Left lung (tissue), 10 donors: ENCODE measurements around the gene TMEM107. TPM values are rescaled to one million over a fixed set of nuclear protein-coding genes. Genes with fewer than 3 reads are reported as not detected.

ENCODE experiments used
- ATAC-seq: fragments of 200-7000 bp; cut with Tn5 transposase; one replicate; pipeline ENCODE4 v1.9.1; 2020; ENCODE audit warnings: moderate library complexity
- DNase-seq, 4 donors: peaks; one replicate each; pipeline ENCODE4 v3.0.0-alpha.2; 2013 to 2020
- H3K27ac ChIP-seq, 2 donors: fragments of 200-600 bp; sonication (generic) in 1 of 2; one replicate each; pipeline versions ENCODE4 v1.5.0 to v1.8.0; 2020 to 2021
- H3K27me3 ChIP-seq, 2 donors: fragments of 200-600 bp; sonication (generic) in 1 of 2; one replicate each; pipeline versions ENCODE4 v1.5.0 to v1.8.0; 2020 to 2021
- H3K36me3 ChIP-seq, 2 donors: fragments of 200-600 bp; sonication (generic) in 1 of 2; one replicate each; pipeline versions ENCODE4 v1.5.0 to v1.8.0; 2020 to 2021
- H3K4me1 ChIP-seq, 2 donors: fragments of 200-600 bp; one replicate each; pipeline ENCODE4 v1.8.0; 2021
- H3K4me3 ChIP-seq, 2 donors: fragments of 200-600 bp; sonication (generic) in 1 of 2; one replicate each; pipeline versions ENCODE4 v1.5.0 to v1.8.0; 2020 to 2021; ENCODE audit warnings: mild to moderate bottlenecking in 1 of 2
- H3K9me3 ChIP-seq, 2 donors: fragments of 200-600 bp; sonication (generic) in 1 of 2; one replicate each; pipeline versions ENCODE4 v1.5.0 to v1.8.0; 2020 to 2021
- intact Hi-C, 2 donors: fragments of 100-400 bp; cut with DNase I; formaldehyde crosslinking; loops; one replicate each; pipeline versions ENCODE4 v1.11.2 to v1.14.2; 2022
- polyA plus RNA-seq, 6 donors: library from polyadenylated mRNA; unstranded; fragments of 120-200 nt; gene quantifications; one replicate each; pipeline ENCODE4 v1.2.1, GENCODE V29; 2013; ENCODE audit not compliant: insufficient read length in 6 of 6
- total RNA-seq, 2 donors: library from RNA; stranded (reverse); fragmentation: NEBNext Ultra II Directional; extraction: Animal tissue kit (Norgen Biotek cat#: 25700); gene quantifications; one replicate each; pipeline ENCODE4 v1.2.1, GENCODE V29; 2021
- TF ChIP-seq, protein P1 (sequence below), 2 donors: fragments of 200-600 bp; sonication (generic) in 1 of 2; IDR thresholded peaks; one replicate each; pipeline versions ENCODE4 v1.5.0 to v1.8.0; 2021; ENCODE audit warnings: antibody characterized with exemption in 2 of 2
- donor health status: DM: no; HTN: yes; CAD: no.
- donor health status: DM: no; HTN: no; CAD: no.

The TMEM107 gene
- total and polyA plus RNA-seq, 8 donors = 15.0 to 21.0 (median 18.5) TPM

DNA sequence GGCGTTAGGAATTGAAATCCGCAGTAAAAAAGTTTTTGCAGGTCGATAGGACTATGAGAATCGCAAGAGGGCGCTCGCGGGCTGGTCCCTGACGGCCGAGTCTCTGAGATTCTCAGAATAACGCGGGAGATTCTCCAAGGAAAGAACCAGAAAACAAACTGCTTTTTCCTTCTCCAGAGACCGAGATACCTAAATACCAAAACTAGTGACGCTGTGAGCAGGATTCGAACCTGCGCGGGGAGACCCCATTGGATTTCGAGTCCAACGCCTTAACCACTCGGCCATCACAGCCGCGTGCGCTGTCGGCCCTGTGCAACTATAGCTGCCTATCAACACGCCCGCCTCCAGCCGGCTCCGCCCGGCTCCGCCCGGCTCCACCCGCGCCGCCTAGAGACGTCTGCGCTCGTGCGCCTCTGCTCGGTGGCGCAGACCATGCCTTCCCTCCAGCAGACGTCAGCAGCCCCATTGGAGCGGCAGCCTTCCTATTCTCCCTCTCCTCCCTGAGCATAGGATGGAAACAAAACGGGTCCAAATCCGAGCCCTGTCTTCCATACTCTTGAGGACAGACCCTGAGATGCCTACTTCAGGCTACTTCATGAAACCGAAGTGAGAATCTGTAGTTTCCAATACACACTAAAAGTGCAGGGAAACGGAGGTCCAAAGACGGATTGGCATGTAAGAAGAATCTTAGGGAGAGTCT lies 37.4 kb downstream of the TMEM107 start:
- peak overlapping the region in 1 of 2 donors; percentile 6 for H3K4me3 ChIP-seq
- intact Hi-C loops = no loop called here
- ATAC-seq (peak; percentile 94), DNase-seq (peak; percentile 96 to 98 (median 96))
- H3K4me1 ChIP-seq = peaks cover 6 to 29% of the 10 kb centered on the region in 2 donors
- H3K9me3 ChIP-seq = no peaks in the 10 kb centered on the region
- peak overlapping the region; percentile 70 to 88 for H3K27ac ChIP-seq
- TF ChIP-seq, protein P1, sequence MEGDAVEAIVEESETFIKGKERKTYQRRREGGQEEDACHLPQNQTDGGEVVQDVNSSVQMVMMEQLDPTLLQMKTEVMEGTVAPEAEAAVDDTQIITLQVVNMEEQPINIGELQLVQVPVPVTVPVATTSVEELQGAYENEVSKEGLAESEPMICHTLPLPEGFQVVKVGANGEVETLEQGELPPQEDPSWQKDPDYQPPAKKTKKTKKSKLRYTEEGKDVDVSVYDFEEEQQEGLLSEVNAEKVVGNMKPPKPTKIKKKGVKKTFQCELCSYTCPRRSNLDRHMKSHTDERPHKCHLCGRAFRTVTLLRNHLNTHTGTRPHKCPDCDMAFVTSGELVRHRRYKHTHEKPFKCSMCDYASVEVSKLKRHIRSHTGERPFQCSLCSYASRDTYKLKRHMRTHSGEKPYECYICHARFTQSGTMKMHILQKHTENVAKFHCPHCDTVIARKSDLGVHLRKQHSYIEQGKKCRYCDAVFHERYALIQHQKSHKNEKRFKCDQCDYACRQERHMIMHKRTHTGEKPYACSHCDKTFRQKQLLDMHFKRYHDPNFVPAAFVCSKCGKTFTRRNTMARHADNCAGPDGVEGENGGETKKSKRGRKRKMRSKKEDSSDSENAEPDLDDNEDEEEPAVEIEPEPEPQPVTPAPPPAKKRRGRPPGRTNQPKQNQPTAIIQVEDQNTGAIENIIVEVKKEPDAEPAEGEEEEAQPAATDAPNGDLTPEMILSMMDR (IDR thresholded peaks at IDR 0.05) = peak; percentile 82 to 89
- peaks cover 0 to 47% of the 10 kb centered on the region in 2 donors for H3K36me3 ChIP-seq
- H3K27me3 ChIP-seq = no peaks in the 10 kb centered on the region

DNA sequence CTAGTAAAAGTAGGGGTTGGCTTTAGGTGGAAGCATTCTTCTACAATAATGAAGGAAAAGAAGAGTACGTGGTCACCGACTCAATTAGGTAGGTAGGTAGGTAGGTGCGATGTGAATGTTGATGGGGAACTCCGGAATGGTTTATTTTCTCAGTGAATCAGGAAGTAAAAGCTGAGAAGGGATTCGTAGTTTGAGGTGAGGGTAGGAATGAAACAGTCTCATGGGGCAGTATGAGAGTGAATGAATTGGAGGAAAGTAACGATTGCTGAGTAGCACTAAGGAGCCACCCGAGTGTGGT lies 37.9 kb downstream of the TMEM107 start:
- TF ChIP-seq, protein P1 (IDR thresholded peaks at IDR 0.05) = no peak
- Histone ChIP-seq H3K27ac (peak overlapping the region; percentile 70 to 88), H3K9me3 (no peaks in the 10 kb centered on the region), H3K27me3 (no peaks in the 10 kb centered on the region), H3K36me3 (peaks cover 0 to 42% of the 10 kb centered on the region in 2 donors), H3K4me1 (peaks cover 6 to 29% of the 10 kb centered on the region in 2 donors), H3K4me3 (peak overlapping the region in 1 of 2 donors; percentile 6)
- ATAC-seq = no peak
- intact Hi-C loops = no loop called here
- DNase-seq = no peak

DNA sequence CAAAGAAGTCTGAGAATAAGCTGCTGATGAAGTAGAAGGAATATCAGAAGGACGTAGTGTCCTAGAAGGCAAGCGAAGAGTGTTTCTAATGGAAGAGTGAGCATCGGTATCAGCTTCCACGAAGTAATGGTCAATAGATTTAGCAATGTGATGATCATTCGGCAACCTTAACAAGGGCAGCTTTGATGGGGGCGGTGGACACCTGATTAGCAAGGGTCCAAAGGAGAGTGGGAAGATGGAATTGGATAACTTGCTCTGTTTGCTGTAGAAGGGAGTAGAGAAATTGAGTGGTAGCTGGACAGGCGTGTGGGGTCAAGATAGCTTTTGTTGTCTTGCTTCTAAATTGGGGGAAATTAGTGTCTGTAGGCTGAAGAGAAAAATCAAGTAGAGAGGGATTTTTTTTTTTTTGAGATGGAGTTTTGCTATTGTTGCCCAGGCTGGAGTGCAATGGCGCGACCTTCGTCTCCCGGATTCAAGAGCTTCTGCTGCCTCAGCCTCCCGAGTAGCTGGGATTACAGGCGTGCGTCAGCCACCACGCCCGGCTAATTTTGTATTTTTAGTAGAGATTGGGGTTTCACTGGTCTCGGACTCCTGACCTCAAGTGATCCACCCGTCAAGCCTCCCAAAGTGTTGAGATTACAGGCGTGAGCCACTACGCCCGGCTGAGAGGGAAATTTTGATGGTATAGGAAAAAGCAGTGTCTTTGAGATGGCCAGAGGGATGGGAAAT lies 38.4 kb downstream of the TMEM107 start:
- DNase-seq (peak in 2 of 4 donors; percentile 33 to 47), ATAC-seq (no peak)
- intact Hi-C loops = no loop called here
- TF ChIP-seq, protein P1 (IDR thresholded peaks at IDR 0.05) = no peak
- Histone ChIP-seq H3K4me3 (peak overlapping the region in 1 of 2 donors; percentile 6), H3K36me3 (peaks cover 0 to 36% of the 10 kb centered on the region in 2 donors), H3K27ac (peak overlapping the region; percentile 70 to 88), H3K4me1 (peaks cover 6 to 29% of the 10 kb centered on the region in 2 donors), H3K9me3 (no peaks in the 10 kb centered on the region), H3K27me3 (no peaks in the 10 kb centered on the region)

DNA sequence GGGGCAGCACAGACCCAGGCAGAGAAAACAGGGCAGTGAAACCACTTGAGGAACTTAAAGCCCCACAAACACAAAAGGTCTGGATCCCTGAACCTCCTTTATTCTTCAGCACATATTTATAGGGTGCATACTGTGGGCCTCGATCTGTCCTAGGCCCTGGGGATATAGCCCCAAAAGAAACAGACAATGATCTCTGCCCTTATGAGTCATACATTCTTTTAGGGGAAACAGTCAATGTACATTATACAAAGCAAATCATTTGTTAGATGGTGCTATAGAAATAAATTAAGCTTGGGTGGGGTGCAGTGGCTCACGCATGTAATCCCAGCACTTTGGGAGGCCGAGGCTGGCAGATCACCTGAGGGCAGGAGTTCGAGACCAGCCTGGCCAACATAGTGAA lies 42.2 kb downstream of the TMEM107 start:
- TF ChIP-seq, protein P1 (IDR thresholded peaks at IDR 0.05) = no peak
- no peak overlapping the region for H3K27ac ChIP-seq
- H3K27me3 ChIP-seq = peaks cover 0 to 26% of the 10 kb centered on the region in 2 donors
- ATAC-seq (no peak), DNase-seq (no peak)
- intact Hi-C loops = no loop called here
- H3K36me3 ChIP-seq = no peaks in the 10 kb centered on the region
- peaks cover 6 to 13% of the 10 kb centered on the region in 2 donors for H3K4me1 ChIP-seq
- no peaks in the 10 kb centered on the region for H3K9me3 ChIP-seq
- no peak overlapping the region for H3K4me3 ChIP-seq

DNA sequence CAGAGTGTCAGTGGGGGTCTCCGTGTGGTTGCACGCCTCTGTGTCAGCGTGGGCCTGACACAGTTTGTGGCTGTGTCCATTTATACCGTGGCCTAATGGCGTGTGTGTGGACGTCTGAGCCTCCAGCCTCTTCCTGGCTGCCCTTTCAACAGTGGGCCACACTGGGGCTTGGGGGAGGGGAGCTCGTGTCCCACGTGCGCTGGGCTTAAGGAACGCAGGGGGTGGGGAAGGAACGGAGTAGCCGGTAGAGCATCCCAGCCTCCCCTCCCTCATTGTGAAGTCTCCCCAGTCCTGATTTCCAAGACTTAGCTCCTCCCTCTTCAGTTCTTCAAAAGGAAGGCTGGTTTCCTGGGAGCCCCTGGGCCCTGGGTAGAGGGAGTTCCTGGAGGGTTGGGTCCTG lies 42.8 kb downstream of the TMEM107 start:
- Histone ChIP-seq H3K27me3 (peaks cover 0 to 32% of the 10 kb centered on the region in 2 donors), H3K4me1 (peaks cover 5 to 8% of the 10 kb centered on the region in 2 donors), H3K27ac (no peak overlapping the region), H3K4me3 (no peak overlapping the region), H3K9me3 (no peaks in the 10 kb centered on the region), H3K36me3 (no peaks in the 10 kb centered on the region)
- intact Hi-C loops = no loop called here
- TF ChIP-seq, protein P1 (IDR thresholded peaks at IDR 0.05) = no peak
- ATAC-seq = no peak
- peak in 1 of 4 donors; percentile 29 for DNase-seq
